Measurements from ENCODE around the gene SMC4.
A peak's percentile ranks its signal among the peaks of the same experiment; 100 is the strongest.
"Not testable (repeated sequence)": the region's sequence is repeated elsewhere in the genome, so short reads cannot be mapped to it uniquely, and the experiment has no call there.

SMC4 gene
- 51.3 to 279 (median 105) reads per million in 9 experiments for total RNA-seq

DNA sequence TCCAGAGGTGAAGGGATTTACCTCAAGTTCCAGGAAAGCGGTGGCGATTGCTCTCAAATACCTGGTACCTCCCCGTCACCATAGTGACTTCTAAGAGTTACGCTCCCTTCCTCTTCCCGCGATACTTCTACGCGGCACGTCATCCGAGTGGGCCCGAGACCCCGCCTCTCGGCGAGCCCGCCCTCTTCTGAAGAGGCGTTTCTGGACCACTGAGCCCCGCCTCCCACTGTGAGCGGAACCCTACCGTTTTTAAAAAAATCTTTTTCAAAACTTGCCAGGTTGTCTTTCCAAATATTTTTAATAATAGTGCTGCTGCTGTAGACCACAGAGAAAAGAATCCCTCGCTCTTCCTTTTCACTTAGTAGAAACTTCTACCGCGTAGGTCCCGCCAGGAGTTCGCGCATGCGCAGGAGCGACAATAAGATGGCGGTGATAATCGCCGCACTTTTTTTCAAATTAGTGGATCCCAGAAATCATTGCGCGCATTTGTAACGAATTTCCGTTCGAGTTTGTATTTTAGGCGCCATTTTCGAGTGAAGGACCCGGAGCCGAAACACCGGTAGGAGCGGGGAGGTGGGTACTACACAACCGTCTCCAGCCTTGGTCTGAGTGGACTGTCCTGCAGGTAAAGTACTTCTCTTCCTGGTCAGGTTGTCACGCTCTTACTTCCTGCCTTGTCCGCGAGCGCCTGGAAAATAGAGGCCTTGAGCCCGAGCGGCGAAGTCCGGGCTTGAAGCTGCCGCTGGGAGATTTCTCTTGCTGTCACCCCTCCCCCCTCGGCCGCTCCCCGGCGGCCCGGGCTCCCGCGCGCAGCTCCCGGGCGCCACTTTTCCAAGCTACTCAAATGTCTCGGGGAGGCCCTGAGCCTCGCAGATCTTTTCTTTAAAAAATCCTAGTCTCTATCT lies at the start of gene SMC4, which contains the start of gene IFT80:
Gene SMC4 (plus strand): TSS at position 526 of the 905 bp plus-strand sequence. CDS start 1,177 bp downstream, outside the sequence.
Gene IFT80 (minus strand): TSS at position 101 of the 905 bp plus-strand sequence. CDS start 14,625 bp downstream, outside the sequence.
- DNase-seq = peak; percentile 95 to 97 (median 96)
- peak; percentile 95 for ATAC-seq (replicated peaks)
- peaks cover 6 to 11% of the 10 kb centered on the region in 2 donors for H3K27me3 Mint-ChIP-seq
- no peaks in the 10 kb centered on the region for H3K9me3 Mint-ChIP-seq
- peaks cover 26 to 36% of the 10 kb centered on the region in 2 donors for H3K4me1 Mint-ChIP-seq (ENCODE audit: low read depth in 2 of 2)
- peak within 1 kb of the TSS; percentile 96 to 97 for H3K4me3 Mint-ChIP-seq
- peak within 1 kb of the TSS; percentile 99 to 100 for H3K27ac Mint-ChIP-seq
- H3K36me3 Mint-ChIP-seq (ENCODE audit: insufficient read depth) = peaks cover 37% of the 10 kb centered on the region

GRCh38 chr3:160355826-160356225 lies 43.6 kb upstream of the SMC4 start:
- H3K36me3 Mint-ChIP-seq (ENCODE audit: insufficient read depth) = peaks cover 15% of the 10 kb centered on the region
- no peak overlapping the region for H3K4me3 Mint-ChIP-seq
- H3K27ac Mint-ChIP-seq = no peak overlapping the region
- no peaks in the 10 kb centered on the region for H3K9me3 Mint-ChIP-seq
- no peaks in the 10 kb centered on the region for H3K4me1 Mint-ChIP-seq (ENCODE audit: low read depth in 2 of 2)
- no peaks in the 10 kb centered on the region for H3K27me3 Mint-ChIP-seq
- DNase-seq (no peak), ATAC-seq (replicated peaks) (no peak)

DNA sequence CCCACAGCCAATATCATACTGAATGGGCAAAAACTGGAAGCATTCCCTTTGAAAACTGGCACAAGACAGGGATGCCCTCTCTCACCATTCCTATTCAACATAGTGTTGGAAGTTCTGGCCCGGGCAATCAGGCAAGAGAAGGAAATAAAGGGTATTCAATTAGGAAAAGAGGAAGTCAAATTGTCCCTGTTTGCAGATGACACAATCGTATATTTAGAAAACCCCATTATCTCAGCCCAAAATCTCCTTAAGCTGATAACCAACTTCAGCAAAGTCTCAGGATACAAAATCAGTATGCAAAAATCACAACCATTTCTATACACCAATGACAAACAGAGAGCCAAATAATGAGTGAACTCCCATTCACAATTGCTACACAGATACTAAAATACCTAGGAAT lies 36.6 kb upstream of the SMC4 start:
- H3K36me3 Mint-ChIP-seq (ENCODE audit: insufficient read depth); H3K4me1 Mint-ChIP-seq (ENCODE audit: low read depth in 2 of 2); H3K27me3 Mint-ChIP-seq; ATAC-seq (replicated peaks); DNase-seq; H3K4me3 Mint-ChIP-seq; H3K9me3 Mint-ChIP-seq; H3K27ac Mint-ChIP-seq: not testable (repeated sequence)

- Mint-ChIP-seq H3K4me1 (ENCODE audit: low read depth in 2 of 2) (no peaks in the 10 kb centered on the region), H3K27me3 (no peaks in the 10 kb centered on the region), H3K36me3 (ENCODE audit: insufficient read depth) (no peaks in the 10 kb centered on the region), H3K4me3 (no peak overlapping the region), H3K9me3 (no peaks in the 10 kb centered on the region), H3K27ac (no peak overlapping the region)
- ATAC-seq (replicated peaks) (no peak), DNase-seq (no peak)
These were observed 33.5 kb upstream of the SMC4 start for GRCh38 chr3:160365869-160366522.

- Mint-ChIP-seq H3K4me3 (no peak overlapping the region), H3K27ac (no peak overlapping the region), H3K27me3 (no peaks in the 10 kb centered on the region), H3K9me3 (no peaks in the 10 kb centered on the region), H3K4me1 (ENCODE audit: low read depth in 2 of 2) (no peaks in the 10 kb centered on the region), H3K36me3 (ENCODE audit: insufficient read depth) (peaks cover 2% of the 10 kb centered on the region)
- ATAC-seq (replicated peaks) (no peak), DNase-seq (no peak)
These were observed 30.6 kb upstream of the SMC4 start for GRCh38 chr3:160368804-160369203.

- no peak overlapping the region for H3K27ac Mint-ChIP-seq
- no peak for DNase-seq
These were observed 29.7 kb upstream of the SMC4 start for GRCh38 chr3:160369784-160370183.

DNA sequence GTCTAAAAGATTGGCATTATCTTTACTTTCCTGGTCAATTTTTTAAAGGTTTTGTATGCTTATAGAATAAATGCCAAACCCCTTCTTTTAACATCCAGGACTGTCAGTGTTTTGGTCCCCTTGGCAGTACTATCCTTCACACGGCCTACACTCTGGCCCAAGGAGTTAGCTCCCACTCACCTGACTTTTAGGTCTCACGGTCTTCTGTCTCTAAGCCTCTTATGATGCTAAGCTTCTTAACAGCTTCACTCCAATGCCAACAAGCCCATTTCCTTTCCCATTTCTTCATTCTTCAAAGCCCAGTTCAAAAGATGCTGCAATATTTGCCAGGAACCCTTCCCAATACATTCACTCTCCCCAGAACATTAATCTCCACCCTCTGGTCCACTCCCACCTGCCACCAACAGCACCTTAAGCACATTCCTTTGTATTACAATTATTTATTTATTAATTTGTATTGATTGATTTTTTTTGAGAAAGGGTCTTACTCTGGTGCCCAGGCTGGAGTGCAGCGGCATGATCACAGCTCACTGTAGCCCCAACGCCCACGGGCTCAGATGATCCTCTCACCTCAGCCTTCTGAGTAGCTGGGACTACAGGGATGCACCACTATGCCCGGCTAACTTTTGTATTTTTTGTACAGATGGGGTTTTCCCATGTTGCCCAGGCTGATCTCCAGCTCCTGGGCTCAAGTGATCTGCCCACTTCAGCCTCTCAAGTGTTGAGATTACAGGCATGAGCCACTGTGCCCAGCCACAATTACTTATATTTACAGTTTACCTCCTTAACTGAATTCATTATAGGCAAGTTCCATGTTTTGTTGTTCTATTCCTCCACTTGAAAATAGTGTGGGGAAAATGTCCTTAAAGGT lies 28.2 kb upstream of the SMC4 start:
- Mint-ChIP-seq H3K4me1 (ENCODE audit: low read depth in 2 of 2) (no peaks in the 10 kb centered on the region), H3K27ac (no peak overlapping the region), H3K9me3 (no peaks in the 10 kb centered on the region), H3K4me3 (no peak overlapping the region), H3K27me3 (no peaks in the 10 kb centered on the region), H3K36me3 (ENCODE audit: insufficient read depth) (peaks cover 9% of the 10 kb centered on the region)
- ATAC-seq (replicated peaks) (no peak), DNase-seq (no peak)

More at GRCh38 chr3:160369784-160370183, 29.7 kb upstream of the SMC4 start:
- no peak for ATAC-seq (replicated peaks)
- no peaks in the 10 kb centered on the region for H3K4me1 Mint-ChIP-seq (ENCODE audit: low read depth in 2 of 2)
- H3K4me3 Mint-ChIP-seq = no peak overlapping the region
- H3K9me3 Mint-ChIP-seq = no peaks in the 10 kb centered on the region
- no peaks in the 10 kb centered on the region for H3K27me3 Mint-ChIP-seq
- H3K36me3 Mint-ChIP-seq (ENCODE audit: insufficient read depth) = peaks cover 9% of the 10 kb centered on the region

DNA sequence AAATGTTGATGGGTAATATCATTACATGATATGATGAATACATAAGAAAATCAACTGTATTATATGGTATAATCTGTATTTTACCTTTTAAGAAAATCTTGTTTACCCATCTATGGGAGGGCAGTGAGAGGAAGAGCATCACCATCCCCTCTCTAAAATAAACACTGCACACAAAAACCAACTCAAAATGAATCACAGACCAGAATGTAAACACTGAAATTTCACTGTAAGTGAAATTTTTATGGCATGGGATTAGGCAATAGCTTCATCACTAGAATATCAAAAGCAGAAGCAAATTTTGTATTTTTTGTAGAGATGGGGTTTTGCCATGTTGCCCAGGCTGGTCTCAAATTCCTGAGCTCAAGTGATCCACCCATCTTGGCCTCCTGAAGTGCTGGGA lies 26.7 kb upstream of the SMC4 start:
- Mint-ChIP-seq H3K27ac (no peak overlapping the region), H3K27me3 (no peaks in the 10 kb centered on the region), H3K4me3 (no peak overlapping the region), H3K9me3 (no peaks in the 10 kb centered on the region), H3K36me3 (ENCODE audit: insufficient read depth) (peaks cover 13% of the 10 kb centered on the region), H3K4me1 (ENCODE audit: low read depth in 2 of 2) (no peaks in the 10 kb centered on the region)
- no peak for DNase-seq
- no peak for ATAC-seq (replicated peaks)

DNA sequence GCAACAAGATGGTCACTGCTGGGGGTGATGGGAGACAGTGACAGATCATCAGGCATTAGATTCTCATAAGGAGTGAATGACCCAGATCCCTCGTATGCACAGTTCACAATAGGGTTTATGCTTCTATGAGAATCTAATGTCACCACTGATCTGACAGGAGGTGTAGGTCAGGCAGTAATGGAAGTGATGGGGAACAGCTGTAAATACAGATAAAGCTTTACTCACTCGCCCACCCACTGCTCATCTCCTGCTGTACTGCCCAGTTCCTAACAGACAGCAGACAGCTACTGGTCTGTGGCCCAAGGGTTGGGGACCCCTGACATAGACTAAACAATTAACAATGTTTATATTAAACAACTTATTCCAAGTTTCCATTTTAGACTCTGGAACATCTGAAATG lies 25.8 kb upstream of the SMC4 start:
- H3K36me3 Mint-ChIP-seq (ENCODE audit: insufficient read depth) = peaks cover 13% of the 10 kb centered on the region
- no peaks in the 10 kb centered on the region for H3K9me3 Mint-ChIP-seq
- no peaks in the 10 kb centered on the region for H3K27me3 Mint-ChIP-seq
- no peak overlapping the region for H3K4me3 Mint-ChIP-seq
- no peak for ATAC-seq (replicated peaks)
- DNase-seq = no peak
- no peaks in the 10 kb centered on the region for H3K4me1 Mint-ChIP-seq (ENCODE audit: low read depth in 2 of 2)
- H3K27ac Mint-ChIP-seq = no peak overlapping the region

DNA sequence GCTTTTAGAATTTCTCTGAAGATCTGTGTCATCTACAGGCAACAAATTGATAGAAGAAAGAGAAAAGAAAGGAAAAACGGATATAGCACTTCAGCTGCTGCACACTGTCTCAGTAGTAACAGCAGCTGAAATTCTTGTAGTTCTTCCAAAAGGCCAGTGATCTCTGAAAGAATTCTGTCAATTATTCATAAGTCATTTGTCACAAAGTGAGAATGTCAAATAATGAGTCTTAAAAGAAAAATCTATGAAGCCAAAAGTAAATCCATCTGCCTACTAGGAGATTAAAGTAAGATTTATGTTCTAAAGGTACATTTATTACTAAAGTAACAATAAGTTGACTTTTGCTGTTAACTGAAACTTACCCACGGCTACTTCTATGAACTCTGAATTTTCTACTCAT lies 25.0 kb upstream of the SMC4 start:
- peaks cover 13% of the 10 kb centered on the region for H3K36me3 Mint-ChIP-seq (ENCODE audit: insufficient read depth)
- no peak for DNase-seq

DNA sequence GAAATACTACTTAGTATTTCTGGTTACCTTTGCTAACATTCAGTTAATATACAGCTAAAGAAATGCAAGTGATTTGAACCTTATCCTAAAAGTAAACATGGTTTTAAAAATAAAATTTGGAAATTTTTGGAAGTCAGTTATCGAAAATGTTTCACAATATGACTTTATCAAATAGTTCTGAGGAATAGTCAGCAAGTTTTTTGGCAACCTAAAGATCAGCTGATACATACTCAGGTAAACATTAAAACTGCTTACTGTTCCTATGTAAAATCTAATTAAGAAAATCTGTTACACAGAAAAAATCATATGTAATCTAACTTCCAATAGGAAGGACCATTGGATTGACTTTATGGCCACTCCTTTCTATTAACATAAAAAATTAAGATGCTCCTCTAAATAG lies 24.5 kb upstream of the SMC4 start:
- H3K27me3 Mint-ChIP-seq = no peaks in the 10 kb centered on the region
- no peak for DNase-seq

More for the DNA sequence above, 25.0 kb upstream of the SMC4 start:
- no peaks in the 10 kb centered on the region for H3K27me3 Mint-ChIP-seq
- H3K9me3 Mint-ChIP-seq = no peaks in the 10 kb centered on the region
- H3K4me3 Mint-ChIP-seq = no peak overlapping the region
- no peak for ATAC-seq (replicated peaks)
- no peak overlapping the region for H3K27ac Mint-ChIP-seq
- no peaks in the 10 kb centered on the region for H3K4me1 Mint-ChIP-seq (ENCODE audit: low read depth in 2 of 2)

GRCh38 chr3:160376681-160377080 lies 22.8 kb upstream of the SMC4 start:
- Mint-ChIP-seq H3K4me3 (no peak overlapping the region), H3K27ac (no peak overlapping the region), H3K27me3 (no peaks in the 10 kb centered on the region), H3K9me3 (no peaks in the 10 kb centered on the region), H3K4me1 (ENCODE audit: low read depth in 2 of 2) (no peaks in the 10 kb centered on the region), H3K36me3 (ENCODE audit: insufficient read depth) (peaks cover 13% of the 10 kb centered on the region)
- no peak for ATAC-seq (replicated peaks)
- DNase-seq = no peak

More for the DNA sequence above, 24.5 kb upstream of the SMC4 start:
- Mint-ChIP-seq H3K4me3 (no peak overlapping the region), H3K9me3 (no peaks in the 10 kb centered on the region), H3K4me1 (ENCODE audit: low read depth in 2 of 2) (no peaks in the 10 kb centered on the region), H3K27ac (no peak overlapping the region), H3K36me3 (ENCODE audit: insufficient read depth) (peaks cover 13% of the 10 kb centered on the region)
- no peak for ATAC-seq (replicated peaks)
